HTR-8/SVneo (cell line): ENCODE measurements around the gene HIVEP2.
A peak's percentile ranks its signal among the peaks of the same experiment; 100 is the strongest.

Source experiments
- DNase-seq: peaks from one replicate; pipeline ENCODE4 v3.0.0; 2011; ENCODE audit warnings: low spot score, mixed read lengths; ENCODE audit not compliant: insufficient read length
- FAIRE-seq: peaks from 2 replicates; lab custom pipeline; 2011; peaks lifted over from hg19 to GRCh38; lab: Jason Lieb, UNC

HIVEP2 gene

DNA sequence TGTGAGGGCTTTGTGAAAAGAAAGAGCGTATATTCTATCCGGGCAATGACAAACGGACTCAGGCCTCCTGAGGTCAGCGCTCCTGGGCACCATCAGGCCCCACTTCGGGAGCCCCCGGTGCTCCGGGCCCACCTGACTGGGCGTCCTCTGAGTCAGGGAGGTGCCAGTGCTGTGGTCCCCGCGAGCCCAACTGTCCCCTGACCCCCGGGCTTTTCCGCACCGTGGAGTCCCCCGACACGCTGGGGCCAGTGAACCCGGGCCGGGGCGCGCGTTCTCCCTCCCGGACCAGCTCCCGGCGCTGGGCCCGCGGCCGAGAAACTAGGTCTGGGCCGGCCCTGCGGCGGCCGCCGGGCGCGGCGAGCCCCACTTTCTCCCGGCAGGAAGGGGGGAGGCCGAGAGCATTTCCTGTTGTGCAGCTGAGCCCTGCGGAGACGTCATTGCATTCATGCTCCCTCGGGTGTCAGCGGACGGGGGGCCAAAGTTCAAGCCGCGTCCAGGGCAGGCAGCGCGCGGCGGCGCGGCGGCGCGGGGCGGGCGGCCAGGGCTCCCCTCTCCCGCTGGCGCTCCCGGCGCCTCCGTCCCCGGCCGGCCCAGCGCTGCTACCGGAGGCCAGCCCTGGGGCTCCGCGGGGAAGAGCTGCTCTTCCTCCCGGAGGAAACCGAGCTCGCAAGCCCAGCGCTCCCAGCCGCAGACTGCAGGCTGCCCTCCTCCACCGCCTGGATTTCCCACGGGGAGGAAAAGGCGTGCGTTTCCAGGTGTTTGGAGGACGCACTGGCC is 18.3 kb downstream of the HIVEP2 start:
- FAIRE-seq = peak; percentile 91

DNA sequence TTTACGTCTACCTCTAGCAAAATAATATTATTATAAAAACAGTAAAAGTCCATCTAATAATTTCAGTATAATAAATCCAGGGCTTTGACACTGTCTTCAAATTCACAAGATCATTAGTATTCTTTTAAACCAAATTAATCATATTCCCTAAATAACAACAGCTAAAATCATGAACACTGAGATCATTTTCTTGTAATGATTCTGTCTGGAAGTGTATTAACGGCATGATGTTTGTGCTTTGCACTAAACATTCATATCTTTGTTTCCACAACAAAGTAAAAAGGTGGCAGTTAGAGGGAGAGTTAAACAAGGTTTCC is 18.8 kb downstream of the HIVEP2 start:
- DNase-seq = no peak
- no peak for FAIRE-seq

More for the DNA sequence above, 18.3 kb downstream of the HIVEP2 start:
- peak; percentile 76 for DNase-seq

DNA sequence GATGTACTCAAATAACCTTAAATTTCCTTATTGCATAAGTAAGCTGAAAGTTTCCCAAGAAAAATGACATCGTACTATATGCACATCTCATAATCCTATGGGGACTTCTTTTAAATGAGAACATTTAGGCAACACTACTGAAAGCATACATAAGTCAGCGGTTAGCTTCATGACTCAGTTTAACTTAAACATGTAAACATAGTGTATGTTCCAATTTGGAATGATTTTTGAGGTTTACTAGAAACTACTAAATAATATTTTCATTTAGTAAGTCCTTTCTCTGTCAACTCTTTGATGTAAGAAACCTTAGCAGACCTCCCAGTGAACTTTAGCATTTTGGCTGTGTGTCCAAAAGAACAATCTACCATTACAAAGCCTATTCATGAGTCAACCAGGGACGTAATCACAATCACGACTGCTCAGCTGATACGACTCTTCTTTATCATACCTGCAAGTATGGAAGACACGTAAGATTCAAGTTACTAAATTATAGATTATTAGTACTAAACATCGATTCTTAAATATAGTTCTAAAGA is 19.3 kb downstream of the HIVEP2 start:
- no peak for FAIRE-seq

GRCh38 chr6:142918339-142919042 is 26.5 kb downstream of the HIVEP2 start:
- DNase-seq = no peak
- FAIRE-seq = no peak

More for the DNA sequence above, 19.3 kb downstream of the HIVEP2 start:
- DNase-seq = no peak

DNA sequence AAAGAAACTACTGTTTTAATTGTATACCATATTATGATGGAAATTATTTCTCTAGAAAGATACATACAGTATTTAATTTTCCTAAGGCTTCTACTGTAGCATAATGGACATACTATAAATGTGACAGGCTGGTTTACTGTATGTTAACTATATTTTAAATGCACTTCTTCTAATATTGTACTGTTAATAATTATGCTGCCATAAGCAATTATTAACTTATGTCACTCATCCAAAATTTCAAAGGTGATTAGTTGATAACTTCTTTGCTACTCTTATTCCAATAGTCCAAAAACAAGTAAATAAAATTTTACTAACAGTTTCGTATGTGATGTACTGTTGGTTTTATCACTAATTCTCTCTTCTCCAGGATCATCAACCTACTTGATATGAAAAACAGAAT is 28.1 kb downstream of the HIVEP2 start:
- FAIRE-seq (no peak), DNase-seq (no peak)

DNA sequence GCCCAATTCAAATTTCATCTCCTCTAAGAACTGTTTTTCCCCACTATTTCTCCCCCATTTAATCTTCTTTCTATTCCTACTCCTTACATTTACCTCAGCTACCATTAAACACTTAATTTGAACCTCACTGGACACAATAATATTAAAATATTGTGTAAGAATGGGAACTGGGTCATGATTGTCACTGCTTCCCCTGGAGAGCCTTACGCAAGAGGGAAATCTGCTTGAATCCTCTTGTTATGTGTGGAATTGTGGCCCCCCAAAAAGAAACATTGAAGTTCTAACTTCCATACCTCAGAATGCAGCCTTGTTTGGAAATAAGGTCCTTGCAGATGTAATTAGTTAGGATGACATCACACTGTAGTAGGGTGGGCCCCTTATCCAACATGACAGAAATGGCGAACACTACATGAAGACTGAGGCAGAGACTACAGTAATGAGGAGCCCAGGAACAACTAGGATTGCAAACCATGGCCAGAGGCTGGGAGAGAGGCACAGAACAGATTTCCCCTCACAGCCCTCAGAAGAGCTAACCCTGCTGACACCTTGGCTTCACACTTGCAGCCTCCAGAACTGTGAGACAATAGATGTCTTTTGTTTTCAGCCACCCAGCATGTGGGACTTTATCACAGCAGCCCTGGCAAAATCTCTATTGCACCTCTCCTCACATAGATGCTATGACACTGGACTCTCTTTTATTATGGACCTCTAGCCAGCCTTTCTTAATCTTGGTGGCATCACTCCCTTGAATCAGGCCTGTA is 29.9 kb downstream of the HIVEP2 start:
- FAIRE-seq = no peak
- DNase-seq = no peak

DNA sequence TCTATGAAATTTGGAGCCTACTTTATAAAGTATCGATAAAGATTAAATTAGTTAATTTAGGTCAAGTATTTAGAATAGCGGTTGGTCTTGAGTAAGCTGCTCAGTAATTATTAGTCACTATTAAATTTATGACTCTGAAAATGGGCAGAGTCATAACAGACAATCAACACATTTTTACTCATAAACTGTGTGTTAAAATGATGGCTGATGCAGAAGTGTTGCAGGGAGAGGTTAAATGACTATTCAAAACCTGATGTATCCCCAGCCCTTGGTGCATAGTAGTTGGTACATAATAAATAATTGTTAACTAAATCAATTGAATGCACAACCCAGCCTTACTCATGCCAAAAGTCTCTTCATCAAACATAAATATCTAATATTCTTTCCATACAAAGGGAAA is 30.6 kb downstream of the HIVEP2 start:
- DNase-seq (no peak), FAIRE-seq (no peak)

GRCh38 chr6:142913511-142914047 is 31.4 kb downstream of the HIVEP2 start:
- no peak for FAIRE-seq
- DNase-seq = no peak

DNA sequence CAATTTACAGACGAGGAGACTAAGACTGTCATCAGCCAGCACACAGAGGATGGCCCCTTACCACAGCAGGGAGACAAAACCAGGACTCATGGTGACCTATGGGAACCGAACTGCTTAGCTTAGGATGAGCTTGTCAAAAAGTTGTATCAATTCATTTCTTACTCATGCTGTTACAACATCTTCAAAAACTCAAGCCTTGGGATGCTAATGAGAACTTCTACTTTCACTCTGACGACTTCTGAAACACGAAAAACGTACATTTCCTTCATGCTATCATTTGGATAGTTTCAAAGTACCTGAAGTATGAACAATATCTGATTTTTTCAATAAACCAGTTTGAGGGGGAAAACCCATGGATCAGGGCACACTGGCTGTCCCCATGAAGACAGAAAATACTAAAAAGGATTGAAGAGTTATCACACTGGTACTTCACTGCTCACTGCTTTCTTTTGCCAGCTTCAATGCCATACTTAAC is 31.9 kb downstream of the HIVEP2 start:
- FAIRE-seq (no peak), DNase-seq (no peak)

DNA sequence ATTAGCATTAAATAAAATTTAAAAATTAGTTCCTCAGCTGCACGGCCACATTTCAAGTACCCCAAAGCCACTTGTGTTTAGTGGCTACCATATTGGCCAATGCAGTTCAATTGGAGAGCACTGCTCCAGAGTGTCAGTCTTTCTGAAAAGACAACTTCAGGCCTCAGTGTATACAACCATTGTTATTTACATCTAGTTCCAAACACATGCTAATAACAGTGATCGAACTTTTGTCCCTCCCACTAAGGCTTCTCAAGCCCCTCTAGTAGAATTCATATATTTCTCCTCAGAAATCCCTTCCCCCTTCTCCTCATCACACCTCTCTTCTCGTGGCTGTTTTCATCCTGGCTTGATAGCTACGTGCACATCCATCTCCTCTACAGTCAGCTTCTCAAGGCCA is 32.9 kb downstream of the HIVEP2 start:
- FAIRE-seq (no peak), DNase-seq (no peak)

GRCh38 chr6:142911430-142911829 is 33.5 kb downstream of the HIVEP2 start:
- FAIRE-seq (no peak), DNase-seq (no peak)

GRCh38 chr6:142909686-142910085 is 35.3 kb downstream of the HIVEP2 start:
- FAIRE-seq (no peak), DNase-seq (no peak)

GRCh38 chr6:142908235-142908634 is 36.7 kb downstream of the HIVEP2 start:
- DNase-seq (no peak), FAIRE-seq (no peak)

DNA sequence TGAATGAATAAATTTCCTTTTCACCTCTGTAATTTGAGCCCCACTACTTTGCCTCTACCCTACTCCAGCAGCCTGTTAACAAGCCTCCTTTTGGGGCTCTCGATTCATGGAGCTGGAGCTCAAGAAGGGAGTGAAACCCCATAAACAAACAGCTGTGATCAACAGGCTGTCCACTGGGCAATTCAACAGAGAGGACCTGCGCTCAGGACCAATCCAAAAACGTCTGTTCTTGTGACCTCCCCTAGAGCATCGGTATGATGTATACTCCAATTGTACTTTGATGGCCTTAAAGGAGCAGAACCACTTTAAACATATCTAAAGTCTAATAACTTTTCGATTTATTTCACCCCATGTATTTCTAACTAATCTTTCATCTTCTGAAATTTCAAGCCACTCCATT is 37.4 kb downstream of the HIVEP2 start:
- FAIRE-seq (no peak), DNase-seq (no peak)

GRCh38 chr6:142906945-142907470 is 38.0 kb downstream of the HIVEP2 start:
- DNase-seq = no peak
- FAIRE-seq = no peak

DNA sequence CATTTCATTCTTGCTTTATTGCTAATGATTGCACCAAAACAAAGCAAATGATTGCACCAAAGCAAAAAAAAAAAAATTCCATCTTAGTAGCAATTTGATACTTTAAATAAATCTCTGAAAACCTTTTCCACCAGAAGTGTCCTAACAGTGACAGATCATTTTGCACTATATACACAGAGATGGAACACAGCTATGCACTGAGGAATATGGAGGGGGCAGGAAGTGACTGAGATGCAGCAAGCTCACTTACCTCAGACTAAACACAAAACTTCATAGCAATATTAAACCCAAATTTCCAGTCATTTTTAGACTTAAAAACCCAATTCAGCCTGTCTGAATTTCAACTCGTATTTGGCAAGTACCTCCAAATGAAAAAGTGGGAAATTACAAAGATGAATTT is 41.2 kb downstream of the HIVEP2 start:
- FAIRE-seq (no peak), DNase-seq (no peak)

DNA sequence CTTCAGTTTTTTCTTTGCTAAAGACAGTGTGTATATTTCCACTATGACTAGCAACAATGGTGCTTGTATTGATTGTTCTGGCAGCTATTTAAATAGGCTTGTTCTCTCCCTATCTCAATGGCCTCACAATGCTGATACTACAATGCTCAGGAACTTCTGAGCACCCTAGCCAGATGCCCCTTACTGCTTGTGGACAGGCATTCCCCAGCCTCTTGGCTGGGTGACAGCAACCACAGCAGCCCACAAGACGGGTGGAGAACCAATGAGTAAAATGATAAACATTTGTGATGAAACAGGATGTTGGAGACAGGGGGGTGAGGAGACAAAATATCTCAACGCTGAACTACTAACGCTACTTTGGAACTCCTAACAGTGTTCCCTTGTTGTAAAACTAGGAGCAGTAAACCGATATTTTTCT is 42.3 kb downstream of the HIVEP2 start:
- FAIRE-seq (peak; percentile 95), DNase-seq (peak; percentile 75)

- FAIRE-seq = no peak
Observed at GRCh38 chr6:142901611-142902010, 43.4 kb downstream of the HIVEP2 start.

DNA sequence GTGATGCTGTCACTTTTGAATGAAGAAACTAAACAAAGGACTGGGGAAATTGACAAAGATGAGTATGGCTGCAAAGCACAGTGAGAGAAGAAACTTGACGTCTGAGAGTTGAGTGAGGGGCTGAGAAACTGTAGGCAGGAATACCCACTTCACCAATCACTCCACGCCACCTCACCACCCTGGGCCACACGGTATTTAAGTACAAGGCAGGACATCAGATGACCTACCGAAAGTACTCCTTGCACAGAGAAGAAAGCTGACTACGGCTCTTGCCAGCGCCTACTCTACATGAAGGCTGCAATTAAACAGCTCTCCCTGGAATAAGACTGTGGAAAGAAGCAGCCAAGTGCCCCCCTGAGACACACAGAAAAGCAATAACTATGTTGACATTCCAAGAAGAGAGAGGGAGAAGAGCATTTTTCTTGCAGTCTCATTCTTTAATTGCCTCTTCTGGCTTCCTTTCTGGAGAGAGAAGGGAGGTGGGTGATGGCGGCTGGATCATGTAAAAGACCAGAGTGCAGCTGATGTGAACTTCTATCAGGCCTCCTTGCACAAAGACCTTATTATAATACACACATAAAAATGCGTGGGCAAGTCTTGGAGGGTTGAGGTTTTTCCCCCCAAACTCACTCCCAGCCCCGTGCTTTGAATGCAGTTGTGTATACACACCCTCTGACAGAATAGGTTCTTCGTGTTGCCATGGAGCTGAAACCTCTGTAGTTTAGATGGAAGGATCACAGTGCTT is 44.6 kb downstream of the HIVEP2 start:
- no peak for DNase-seq
- peak; percentile 26 for FAIRE-seq

More at GRCh38 chr6:142901611-142902010, 43.4 kb downstream of the HIVEP2 start:
- DNase-seq = no peak
